Colonic mucosa (tissue), 4 donors: ENCODE data around the gene SNRK. TPM values are rescaled to one million over a fixed set of nuclear protein-coding genes. Genes with fewer than 3 reads are reported as not detected.

Experiments
- DNase-seq: peaks from one replicate; pipeline ENCODE4 v3.0.0-alpha.2; 2020
- H3K27ac ChIP-seq: fragments of 200-600 bp; one replicate; pipeline ENCODE4 v1.8.0; 2021
- H3K27me3 ChIP-seq: fragments of 200-600 bp; one replicate; pipeline ENCODE4 v1.8.0; 2021
- H3K36me3 ChIP-seq: fragments of 200-600 bp; one replicate; pipeline ENCODE4 v1.8.0; 2021
- H3K4me1 ChIP-seq: fragments of 200-600 bp; one replicate; pipeline ENCODE4 v1.8.0; 2021; ENCODE audit warnings: mild to moderate bottlenecking
- H3K4me3 ChIP-seq: fragments of 200-600 bp; one replicate; pipeline ENCODE4 v1.8.0; 2021
- H3K9ac ChIP-seq, 2 donors: one replicate each; pipeline ENCODE4 v1.7.0; 2013; ENCODE audit warnings: control low read depth in 2 of 2, low read depth in 2 of 2, low read length in 2 of 2
- H3K9me3 ChIP-seq: fragments of 200-600 bp; one replicate; pipeline ENCODE4 v1.8.0; 2021
- intact Hi-C: fragments of 100-400 bp; cut with DNase I; formaldehyde crosslinking; loops from one replicate; pipeline ENCODE4 v1.14.1; 2022
- total RNA-seq, 2 donors: library from RNA; stranded (reverse); fragmentation: NEBNext Ultra II Directional in 1 of 2; extraction: Animal tissue kit (Norgen Biotek cat#: 25700) in 1 of 2; gene quantifications; one replicate each; pipeline ENCODE4 v1.2.1, GENCODE V29; 2021
- TF ChIP-seq, protein P1 (sequence below): fragments of 200-600 bp; IDR thresholded peaks from one replicate; pipeline ENCODE4 v1.8.0; 2022; ENCODE audit warnings: antibody characterized with exemption, mild to moderate bottlenecking
- donor health status: healthy.
- donor health status: DM: no; HTN: no; CAD: no.
- donor health status: DM: no; HTN: no; CAD: no.

The SNRK gene, protein sequence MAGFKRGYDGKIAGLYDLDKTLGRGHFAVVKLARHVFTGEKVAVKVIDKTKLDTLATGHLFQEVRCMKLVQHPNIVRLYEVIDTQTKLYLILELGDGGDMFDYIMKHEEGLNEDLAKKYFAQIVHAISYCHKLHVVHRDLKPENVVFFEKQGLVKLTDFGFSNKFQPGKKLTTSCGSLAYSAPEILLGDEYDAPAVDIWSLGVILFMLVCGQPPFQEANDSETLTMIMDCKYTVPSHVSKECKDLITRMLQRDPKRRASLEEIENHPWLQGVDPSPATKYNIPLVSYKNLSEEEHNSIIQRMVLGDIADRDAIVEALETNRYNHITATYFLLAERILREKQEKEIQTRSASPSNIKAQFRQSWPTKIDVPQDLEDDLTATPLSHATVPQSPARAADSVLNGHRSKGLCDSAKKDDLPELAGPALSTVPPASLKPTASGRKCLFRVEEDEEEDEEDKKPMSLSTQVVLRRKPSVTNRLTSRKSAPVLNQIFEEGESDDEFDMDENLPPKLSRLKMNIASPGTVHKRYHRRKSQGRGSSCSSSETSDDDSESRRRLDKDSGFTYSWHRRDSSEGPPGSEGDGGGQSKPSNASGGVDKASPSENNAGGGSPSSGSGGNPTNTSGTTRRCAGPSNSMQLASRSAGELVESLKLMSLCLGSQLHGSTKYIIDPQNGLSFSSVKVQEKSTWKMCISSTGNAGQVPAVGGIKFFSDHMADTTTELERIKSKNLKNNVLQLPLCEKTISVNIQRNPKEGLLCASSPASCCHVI
- total RNA-seq = 10 to 100 TPM; 19.7 to 48.2 TPM

DNA sequence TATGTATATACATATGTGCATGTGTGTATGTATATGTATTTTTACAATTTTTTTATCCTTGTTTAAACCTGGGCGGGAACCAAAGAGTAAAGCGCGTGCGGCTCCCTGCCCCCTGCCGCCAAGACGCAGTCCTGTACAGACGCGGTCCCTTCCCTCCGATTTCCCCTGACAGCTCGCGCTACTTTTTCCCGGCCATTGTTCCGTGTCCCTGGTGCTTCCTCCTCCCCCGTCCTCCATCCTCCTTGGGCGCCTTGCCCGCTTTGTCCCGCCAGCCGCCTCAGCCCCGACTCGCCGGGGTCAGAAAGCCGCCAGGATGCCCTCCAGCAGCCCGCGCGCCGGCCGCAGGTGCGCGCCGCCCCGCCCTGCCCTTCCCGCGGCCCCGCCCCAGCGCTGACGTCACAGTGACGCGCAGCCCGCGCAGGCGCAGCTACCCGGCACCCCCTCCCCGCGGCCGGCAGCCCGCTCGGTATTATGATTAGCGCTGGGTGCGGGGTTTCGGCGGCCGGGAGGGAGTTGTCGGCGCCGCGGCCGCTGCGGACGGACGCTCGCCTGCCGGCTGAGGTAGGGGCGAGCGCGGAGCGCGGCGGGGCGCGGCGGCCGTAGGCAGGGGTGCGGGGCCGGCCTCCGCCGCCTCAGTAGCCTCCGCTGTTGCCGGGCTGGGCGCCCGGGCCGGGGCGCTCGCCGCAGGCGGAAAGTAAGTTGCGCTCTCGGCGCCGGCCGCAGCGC, at the start of gene SNRK:
SNRK (plus strand) TSS at position 426 of the 726 bp plus-strand sequence. CDS start 16,664 bp downstream, outside the sequence.
- no peaks in the 10 kb centered on the region for H3K27me3 ChIP-seq
- no peaks in the 10 kb centered on the region for H3K36me3 ChIP-seq
- peak within 1 kb of the TSS; percentile 88 to 90 for H3K9ac ChIP-seq
- TF ChIP-seq, protein P1, sequence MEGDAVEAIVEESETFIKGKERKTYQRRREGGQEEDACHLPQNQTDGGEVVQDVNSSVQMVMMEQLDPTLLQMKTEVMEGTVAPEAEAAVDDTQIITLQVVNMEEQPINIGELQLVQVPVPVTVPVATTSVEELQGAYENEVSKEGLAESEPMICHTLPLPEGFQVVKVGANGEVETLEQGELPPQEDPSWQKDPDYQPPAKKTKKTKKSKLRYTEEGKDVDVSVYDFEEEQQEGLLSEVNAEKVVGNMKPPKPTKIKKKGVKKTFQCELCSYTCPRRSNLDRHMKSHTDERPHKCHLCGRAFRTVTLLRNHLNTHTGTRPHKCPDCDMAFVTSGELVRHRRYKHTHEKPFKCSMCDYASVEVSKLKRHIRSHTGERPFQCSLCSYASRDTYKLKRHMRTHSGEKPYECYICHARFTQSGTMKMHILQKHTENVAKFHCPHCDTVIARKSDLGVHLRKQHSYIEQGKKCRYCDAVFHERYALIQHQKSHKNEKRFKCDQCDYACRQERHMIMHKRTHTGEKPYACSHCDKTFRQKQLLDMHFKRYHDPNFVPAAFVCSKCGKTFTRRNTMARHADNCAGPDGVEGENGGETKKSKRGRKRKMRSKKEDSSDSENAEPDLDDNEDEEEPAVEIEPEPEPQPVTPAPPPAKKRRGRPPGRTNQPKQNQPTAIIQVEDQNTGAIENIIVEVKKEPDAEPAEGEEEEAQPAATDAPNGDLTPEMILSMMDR = no peak
- peaks cover 13% of the 10 kb centered on the region for H3K4me1 ChIP-seq
- intact Hi-C loops = no loop called here
- peak within 1 kb of the TSS; percentile 65 for H3K27ac ChIP-seq
- peak; percentile 93 for DNase-seq
- H3K4me3 ChIP-seq = peak within 1 kb of the TSS; percentile 55
- H3K9me3 ChIP-seq = no peaks in the 10 kb centered on the region

DNA sequence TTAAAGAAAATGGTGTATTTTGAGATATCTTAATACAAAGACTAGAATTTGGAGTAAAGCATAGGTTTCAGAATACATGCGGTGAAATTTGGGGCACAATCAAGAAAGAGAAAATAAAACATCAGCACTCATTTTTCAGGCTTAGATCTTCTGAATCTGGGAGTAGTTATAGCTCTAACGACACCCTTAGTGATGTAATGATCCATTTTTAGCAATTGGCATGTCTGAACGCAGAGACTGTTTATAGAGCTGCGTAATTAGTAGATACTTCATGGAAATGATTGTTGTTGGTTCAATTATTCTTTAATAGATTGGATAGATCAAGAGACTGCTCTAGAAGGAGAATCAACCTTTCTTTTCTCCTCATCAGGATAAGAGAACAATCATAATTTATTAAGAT, 47.5 kb upstream of the SNRK start:
- H3K36me3 ChIP-seq = no peaks in the 10 kb centered on the region
- H3K27me3 ChIP-seq = no peaks in the 10 kb centered on the region
- no peak overlapping the region for H3K4me3 ChIP-seq
- no peak overlapping the region for H3K9ac ChIP-seq
- DNase-seq = no peak
- H3K27ac ChIP-seq = no peak overlapping the region
- no peaks in the 10 kb centered on the region for H3K4me1 ChIP-seq
- TF ChIP-seq, protein P1 = no peak
- H3K9me3 ChIP-seq = no peaks in the 10 kb centered on the region
- intact Hi-C loops = no loop called here

DNA sequence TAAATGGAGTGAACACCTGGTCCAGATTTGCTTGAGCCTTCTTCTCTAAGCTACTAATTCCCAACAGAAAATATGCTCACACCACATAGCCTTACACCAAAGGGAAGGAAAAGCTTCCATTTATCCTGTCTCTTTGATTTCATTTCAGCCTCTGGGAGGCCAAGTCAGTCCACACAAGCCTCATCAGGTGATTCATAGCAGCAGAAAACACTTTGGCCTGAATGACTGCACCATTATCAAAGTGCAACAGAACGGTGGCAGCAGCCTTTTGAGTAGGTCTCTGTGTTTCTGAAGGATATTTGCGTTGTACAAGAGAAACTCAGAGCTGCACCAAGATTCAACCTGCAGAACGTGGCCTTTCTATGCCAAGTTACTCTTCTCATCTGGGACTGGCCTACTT, 46.6 kb upstream of the SNRK start:
- no peak for DNase-seq
- TF ChIP-seq, protein P1 = no peak
- no peak overlapping the region for H3K4me3 ChIP-seq
- no peak overlapping the region for H3K27ac ChIP-seq
- H3K9ac ChIP-seq = no peak overlapping the region
- intact Hi-C loops = no loop called here
- H3K36me3 ChIP-seq = no peaks in the 10 kb centered on the region
- H3K9me3 ChIP-seq = no peaks in the 10 kb centered on the region
- no peaks in the 10 kb centered on the region for H3K27me3 ChIP-seq
- no peaks in the 10 kb centered on the region for H3K4me1 ChIP-seq

DNA sequence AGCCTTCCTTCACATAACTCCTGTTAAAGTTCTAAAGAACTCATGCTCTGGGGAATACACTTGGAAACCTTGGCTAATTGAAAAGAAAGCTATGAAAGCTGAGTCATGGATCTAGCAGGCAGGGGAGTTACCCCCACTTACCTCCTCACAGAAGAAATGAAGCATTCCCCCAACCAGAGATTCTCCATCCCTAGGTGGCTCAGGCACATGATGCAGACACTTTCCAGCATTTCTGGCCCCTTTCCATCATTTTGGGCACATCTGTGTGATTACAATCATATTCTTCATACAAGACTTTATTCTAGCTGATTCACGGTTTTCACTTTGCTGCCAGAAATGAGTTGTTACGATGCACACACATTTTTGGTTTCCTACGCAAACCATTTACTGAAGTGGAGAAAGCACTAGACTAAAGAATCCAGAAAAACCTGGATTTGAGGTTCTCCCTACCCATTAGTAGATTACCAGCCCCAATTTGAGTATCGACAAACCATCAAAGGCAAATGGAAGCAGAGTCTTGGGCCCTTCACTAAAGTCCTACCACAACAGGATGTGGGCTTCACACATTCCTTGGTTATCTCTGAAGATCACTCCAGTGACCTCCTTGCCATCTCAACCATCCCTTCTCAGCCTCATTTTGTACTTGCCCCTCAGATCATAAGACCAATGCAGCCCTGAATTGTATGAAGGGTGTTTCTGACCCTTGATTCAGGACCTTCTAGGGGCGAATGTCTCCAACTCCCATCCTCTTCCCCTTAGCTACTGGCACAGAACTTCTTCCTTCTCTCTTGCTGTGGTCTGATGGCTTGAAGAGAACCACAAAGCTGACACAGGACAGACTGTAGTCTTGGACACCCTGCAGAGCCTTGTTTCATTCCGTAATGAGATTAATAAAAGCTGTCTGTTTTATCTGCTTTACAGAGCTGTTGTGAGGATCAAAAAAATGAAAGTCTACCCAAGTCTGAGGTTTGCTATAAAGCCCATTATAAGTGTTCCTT, 42.5 kb upstream of the SNRK start:
- Histone ChIP-seq H3K27ac (no peak overlapping the region), H3K4me3 (no peak overlapping the region), H3K36me3 (no peaks in the 10 kb centered on the region), H3K27me3 (no peaks in the 10 kb centered on the region), H3K4me1 (no peaks in the 10 kb centered on the region), H3K9me3 (no peaks in the 10 kb centered on the region), H3K9ac (no peak overlapping the region)
- TF ChIP-seq, protein P1 = no peak
- no peak for DNase-seq
- intact Hi-C loops = no loop called here
